Cerebellar nuclear complex (tissue), 1 donor: ENCODE data around the gene TRIM7.
"Not testable (repeated sequence)": the region's sequence is repeated elsewhere in the genome, so short reads cannot be mapped to it uniquely, and the experiment has no call there.

Experiments
- DNase-seq, 2 experiments: peaks; one replicate each; lab custom pipeline; 2025; lab: John Stamatoyannopoulos, UW

Gene TRIM7

DNA sequence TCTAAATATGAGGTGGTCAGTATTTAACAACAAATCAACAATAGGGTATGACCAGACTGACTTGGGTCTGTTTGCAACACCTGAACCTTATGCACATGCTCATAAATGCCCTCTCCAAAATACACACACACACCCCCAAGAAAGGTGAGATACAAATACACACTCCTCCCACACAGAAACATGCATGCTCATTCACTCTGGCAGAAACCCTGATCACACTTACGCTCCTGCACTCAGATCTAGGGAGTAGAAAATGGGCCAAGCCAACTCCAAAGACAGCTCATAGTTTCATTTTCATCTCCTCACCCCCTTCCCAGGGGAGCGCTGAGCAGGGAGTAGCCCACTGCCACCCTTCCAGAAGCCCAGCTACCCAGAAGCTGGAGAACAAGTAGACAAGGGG lies 11.3 kb downstream of the TRIM7 start:
- DNase-seq: no peak

DNA sequence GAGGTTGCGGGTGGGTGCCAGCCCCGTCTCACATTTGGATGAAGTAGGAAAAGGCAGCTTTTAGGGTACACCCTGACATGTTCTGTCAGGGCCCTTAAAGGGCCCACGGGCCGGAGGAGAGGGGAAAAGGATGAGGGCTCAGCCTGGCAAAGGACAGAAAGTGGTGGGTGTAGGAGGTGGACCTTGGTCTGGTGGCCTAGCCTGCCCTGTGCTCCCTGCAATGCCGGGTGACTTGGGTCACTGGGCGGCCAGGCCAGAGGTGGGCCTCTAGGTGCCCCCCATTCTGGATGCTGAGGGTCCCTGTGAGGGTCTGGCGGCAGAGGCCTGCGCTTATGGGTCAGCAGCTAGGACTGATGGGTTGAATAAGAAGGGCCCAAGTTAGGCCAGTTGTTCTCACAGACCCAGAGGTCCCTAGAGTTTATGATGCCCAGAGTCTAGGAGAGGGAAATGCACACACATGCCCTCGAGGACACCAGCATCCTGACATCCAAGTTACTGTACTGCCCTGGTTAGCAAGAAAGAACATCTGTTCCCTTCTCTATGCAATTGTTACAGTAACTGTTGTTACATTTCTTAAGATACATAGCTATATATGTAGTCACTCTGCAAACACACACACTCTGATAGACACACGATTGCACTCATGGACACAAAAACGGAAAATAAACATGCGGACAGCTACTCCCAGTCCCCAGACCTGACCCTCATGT lies 12.5 kb downstream of the TRIM7 start:
- no peak for DNase-seq

DNA sequence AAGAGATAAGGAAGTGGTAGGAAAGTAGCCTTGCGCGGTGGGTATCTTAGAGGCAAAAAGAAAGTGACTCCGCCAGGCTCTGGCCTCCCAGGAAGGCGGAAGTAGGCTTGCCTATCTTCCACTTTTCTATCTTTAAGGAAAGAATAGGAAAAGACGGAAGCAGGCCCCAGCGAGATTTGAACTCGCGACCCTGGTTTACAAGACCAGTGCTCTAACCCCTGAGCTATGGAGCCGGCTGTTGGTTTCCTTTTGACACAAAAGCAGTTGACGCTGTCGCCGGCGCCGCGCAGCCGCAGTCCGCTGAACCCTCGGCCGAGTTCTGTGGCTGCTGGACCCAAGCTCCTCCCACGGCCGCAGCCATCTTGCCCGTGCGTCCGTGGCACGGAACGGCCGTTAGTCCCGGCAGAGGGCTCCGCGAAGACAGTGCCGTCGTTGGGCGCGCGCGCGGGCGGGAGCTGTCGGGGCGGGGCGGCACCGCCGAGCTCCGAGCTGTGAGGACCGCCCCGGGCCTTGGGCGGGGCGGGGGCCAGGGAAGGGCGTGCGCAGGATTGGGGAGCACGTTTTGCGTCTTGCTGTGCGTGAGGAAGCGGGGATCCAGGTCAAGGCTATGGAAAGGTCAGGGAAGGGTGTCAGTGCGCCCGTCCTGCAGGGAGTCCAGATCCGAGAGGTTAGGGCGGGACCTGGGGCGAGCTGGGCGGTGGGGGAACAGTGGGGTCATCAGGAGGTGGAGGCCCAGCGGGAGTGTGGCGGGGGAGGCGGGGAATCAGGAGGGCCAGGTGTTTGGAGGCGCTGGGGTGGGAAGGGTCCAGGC lies 13.3 kb downstream of the TRIM7 start:
- no peak for DNase-seq

DNA sequence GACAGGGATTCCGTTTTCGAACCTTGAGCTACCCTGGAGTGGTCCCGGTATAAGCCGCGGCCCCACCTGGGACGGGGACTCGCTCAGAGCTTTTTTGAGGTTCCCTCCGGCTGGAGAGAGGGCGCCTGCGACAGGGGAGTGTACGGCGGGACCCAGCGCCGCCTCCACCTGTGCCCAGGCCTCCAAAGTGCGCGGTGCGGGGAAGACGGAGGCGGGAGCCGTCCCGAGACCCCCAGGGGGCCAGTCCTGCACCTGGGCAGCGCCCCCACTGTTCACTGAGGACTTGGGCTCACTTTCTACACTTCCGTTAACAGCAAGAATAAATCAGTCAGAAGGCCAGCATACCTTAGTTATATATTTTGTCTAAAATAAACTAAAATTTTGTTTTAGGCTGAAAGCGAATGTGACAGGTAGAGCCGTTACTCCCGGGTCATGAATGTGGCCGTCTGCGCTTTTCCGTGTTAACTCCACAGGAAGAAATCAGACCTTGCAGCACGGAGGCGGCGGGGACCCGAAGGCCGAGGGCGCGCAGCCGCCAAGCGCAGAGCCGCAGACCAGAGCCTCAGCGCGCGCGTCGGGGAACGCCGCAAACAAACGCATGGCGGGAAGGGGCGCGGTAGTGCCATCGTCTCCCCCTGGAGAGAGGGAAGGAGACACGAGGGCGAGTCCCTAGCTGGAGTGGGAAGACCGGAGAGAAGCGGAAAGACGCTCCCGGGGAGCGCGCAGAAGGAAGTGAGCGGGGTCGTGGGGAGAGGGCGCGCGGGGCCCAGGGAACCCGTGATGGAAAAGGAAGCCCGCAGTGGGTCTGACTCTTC lies 14.1 kb downstream of the TRIM7 start:
- no peak for DNase-seq

DNA sequence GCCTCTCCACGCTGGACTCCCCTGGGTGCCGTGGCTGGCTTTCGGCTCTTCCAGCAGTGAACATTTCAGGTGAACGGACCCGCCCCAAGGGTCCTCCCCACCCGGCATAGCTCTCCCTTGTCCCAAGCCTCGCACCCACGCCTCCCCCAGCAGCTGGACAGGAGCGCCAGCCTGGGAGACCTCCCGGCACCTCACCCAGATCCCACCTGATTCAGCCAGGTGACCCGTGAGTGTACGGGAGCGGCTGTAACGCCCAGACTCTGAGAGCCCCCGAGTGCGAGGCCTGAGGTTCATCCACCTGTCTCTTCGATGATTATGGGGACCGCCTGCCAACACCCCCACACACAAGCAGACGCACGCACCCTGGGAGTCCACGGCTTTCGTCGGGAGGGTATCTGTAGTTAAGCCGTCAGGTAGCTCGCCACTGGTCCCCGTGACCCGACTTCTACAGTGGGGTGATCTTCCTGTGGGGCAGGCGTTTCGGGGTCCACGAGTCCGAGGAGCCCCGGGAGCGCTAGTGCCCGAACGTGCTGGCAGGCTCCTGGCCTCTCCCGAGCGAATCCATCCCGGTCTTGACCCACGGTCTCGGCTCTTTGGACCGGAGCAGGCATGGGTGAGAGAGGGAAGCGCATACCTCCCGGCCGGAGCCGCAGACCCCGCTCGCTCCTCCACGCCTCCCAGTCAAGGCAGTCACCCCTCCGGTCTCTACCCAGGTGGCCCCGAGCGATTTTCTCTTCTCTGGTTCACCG lies 14.9 kb downstream of the TRIM7 start:
- DNase-seq: no peak

DNA sequence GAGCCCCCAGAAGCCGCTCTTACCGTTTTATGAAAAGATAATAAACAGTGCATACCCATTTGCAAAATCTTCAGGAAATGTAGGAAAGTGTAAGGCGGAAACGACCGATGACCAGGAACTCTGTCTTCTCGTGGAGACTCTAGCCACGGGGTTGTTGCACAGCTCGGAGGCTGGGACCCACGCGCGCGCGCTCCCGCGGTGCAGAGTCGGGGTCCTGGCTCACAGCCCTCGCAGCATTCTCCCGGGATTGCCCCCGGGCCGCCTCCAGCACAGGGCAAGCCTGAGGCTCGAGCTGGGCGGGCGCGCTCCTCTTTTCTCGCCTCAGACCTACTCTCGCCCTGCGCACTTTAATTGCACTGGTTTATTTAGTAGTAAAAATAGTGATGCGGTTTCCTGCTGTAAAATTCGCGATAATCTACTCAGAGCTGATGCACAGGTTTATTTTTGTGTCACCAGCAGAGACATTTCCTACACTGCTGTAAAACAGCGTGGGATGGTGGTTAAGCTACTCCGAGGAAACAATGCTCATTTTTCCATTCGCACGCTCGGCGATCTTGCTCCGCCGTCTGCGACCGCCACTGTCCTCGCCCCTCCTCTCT lies 15.5 kb downstream of the TRIM7 start:
- DNase-seq: no peak

DNA sequence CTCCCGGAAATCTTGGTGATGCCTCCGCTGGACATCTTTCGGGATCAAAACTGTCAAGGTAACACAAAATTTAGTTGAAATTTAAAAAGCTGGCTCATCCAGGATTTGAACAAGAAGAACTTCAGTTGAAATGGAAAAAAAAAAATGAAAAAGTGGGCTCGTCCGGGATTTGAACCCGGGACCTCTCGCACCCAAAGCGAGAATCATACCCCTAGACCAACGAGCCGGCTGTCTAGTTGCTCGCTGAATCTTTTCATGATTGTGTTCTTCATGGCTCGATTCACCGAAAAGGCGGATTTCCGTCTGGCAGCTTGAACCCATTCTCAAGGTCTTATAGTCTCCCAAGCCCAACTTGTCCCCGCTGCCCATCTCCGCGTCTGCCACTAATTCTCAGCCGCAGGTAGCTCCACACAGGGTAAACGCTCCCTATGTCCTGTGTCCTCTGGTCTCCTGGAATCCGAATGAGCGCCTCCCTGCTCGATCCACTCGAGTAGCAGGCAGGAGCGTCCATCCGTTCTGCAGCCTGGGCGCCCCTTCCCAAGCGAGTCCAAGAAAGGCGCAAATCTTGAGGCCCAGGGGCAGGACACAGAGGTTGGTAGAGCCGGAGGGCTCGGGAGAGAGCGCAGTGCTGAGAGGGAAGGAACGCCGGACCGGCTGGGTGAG lies 16.2 kb downstream of the TRIM7 start:
- no peak for DNase-seq

DNA sequence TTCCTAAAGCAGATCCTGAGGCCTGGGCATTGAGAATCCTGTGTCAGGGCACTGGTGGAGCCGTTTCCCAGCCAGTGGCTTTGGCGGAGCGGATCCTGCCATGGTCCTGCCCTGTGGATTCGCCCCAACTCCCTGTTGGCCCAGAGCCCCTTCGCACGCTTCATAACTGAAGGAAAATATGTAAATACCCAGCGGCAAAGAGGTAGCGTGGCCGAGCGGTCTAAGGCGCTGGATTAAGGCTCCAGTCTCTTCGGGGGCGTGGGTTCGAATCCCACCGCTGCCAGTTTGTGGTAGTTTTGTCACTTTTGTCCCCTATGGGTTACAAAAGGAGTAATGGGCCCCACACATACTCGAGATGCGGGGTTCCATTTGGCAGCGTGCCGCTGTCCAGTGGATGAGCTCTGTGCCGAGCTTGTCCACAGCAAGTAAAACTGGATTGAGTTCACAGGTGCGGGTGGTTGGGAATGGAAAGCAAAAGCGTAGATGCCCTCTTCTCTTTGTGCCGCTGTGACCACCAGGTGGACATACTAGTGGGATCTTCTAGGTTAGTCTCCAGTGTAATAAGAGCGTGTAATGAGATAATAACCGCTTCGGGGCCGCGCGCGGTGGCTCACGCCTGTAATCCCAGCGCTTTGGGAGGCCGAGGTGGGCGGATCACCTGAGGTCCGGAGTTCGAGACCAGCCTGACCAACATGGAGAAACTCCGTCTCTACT lies 17.3 kb downstream of the TRIM7 start:
- no peak for DNase-seq

DNA sequence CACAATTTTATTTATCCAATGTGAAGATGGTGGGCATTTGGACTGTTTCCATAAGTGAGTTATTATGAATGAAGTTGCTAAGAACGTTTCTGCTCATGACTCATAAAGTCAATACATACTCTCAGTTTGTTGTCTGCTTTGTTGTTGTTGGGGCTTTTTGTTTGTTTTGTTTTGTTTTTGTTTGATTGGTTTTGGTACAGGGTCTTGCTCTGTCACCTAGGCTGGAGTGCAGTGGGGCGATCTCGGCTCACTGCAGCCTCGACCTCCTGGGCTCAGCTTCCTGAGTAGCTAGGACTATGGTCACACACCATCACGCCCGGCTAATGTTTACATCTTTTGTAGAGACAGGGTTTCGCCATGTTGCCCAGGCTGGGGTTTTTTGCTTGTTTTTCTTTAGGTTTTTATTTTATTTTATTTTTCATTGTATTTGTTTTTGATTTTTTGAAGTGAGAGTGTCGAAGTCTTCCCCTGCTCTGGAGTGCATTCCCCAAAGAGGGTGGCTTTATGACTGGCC lies 18.0 kb downstream of the TRIM7 start:
- no peak for DNase-seq

DNA sequence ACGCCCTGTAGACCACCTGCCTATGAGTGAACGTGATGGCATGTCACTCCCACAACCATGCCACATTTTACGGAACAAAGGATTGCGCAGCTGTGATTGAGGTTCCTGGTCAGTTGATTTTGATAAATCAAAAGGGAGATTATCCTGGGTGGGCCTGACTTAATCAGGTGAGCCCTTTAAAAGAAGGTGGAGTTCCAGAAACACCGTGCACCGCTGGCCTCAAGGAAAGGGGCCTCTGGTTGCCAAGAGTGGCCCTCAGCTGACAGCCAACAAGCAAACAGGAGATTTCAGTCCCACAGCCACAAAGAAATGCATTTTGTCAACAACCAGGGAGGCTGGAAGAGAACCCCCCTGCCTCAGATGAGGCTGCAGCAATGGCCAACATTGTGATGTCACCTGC lies 19.0 kb downstream of the TRIM7 start:
- no peak for DNase-seq

DNA sequence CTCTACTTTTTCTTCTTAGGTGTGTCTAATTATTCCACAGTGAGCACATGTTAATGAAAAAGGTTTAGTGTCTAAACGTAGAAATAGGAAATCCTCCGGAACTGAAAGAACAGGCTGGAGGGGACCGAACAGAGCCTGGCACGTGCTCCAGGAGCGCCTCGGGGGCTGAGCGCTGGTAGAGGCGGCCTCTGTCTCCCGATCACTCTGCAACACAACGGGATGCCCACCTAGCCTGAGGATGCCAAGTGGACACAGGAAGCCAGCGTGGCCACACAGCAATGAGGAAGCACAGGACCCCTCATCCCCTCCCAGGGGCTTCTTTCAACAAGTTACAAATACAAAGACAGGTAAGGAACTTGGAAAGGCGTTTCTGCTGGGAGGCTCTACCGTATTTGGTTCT lies 19.4 kb downstream of the TRIM7 start:
- no peak for DNase-seq

DNA sequence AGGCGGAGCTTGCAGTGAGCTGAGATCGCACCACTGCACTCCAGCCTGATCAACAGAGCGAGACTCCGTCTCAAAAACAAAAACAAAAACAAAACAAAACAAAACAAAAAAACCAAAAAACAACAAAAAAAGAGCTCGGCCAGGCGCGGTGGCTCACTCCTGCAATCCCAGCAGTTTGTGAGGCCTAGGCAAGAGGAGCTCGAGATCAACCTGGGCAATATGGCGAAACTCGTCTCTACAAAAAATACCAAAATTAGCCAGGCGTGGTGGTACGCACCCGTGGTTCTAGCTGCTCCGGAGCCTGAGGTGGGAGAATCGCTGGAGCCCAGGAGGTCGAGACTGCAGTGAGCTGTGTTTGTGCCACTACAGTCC lies 20.2 kb downstream of the TRIM7 start:
- no peak for DNase-seq

DNA sequence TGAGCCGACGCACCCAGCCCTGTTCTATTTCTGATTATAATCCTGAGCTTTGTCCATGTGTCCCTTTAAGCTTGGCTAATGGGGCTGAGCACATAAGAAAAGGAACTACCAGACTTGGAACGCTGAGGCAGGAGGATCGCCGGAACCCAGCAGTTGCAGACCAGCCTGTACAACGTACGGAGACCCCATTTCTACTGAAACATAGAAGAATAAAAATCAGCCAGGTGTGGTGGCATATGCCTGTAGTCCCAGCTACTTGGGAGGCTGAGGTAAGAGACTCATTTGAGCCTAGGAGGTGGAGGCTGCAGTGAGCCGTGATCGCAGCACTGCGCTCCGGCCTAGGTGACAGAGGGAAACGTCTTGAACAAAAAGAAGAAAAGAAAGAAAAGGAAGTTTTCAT lies 22.3 kb downstream of the TRIM7 start:
- no peak for DNase-seq

DNA sequence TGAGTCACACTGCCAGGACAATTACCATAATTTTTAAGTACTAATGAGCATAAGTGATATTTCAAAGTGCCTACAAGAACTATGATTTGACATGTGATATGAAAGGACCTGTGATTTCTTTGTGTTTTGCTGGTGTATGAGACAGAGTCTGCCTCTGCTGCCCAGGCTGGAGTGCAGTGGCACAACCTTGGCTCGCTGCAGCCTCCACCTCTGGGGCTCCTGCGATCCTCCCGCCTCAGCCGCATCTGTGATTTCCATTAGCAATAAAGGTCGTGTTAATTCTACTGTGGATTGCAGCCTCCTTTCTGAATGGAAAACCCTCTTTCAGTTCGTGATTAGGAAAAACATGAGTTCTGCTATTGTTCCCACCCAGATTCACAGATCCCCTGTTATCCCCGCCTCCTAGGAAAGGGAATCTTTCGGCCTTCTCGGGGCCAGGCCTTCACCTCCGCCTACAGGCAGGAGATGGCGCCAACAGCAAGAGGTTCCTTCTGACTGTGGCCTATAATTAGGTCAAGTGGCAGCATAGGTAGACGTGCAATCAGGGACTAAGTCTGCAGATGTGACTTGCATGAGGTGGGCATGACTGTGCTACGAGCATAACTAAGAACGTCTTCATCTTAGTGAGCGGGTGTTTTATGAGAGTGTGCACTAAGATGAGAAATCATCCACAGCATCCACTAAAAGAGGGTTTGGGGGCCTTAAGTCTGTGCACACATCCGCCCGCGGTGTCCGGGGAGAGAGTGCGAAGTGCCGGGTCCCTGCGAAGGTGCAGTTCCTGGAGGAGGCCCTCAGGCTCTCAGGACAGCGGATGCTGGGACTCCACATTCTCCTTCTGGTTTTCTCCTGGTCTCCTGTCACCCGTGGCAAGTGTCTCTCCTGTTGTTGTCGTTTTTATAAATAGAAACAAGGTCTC lies 23.1 kb downstream of the TRIM7 start:
- DNase-seq: no peak

DNA sequence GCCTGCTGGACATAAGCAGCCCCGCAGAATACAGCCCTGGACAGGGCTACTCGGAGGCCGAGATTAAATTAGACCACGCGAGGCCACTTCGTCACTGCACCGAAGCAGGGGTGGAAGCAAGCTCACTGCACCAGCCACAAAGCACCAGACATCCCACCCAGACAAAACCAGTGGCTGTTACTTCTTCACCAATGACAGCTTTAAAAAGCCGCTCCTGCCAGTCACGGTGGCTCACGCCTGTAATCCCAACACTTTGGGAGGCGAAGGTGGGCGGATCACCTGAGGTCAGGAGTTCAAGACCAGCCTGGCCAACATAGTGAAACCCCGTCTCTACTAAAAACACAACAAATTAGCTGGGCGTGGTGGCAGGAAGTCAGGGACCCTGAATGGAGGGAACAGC lies 27.4 kb downstream of the TRIM7 start:
- not testable (repeated sequence) for DNase-seq

DNA sequence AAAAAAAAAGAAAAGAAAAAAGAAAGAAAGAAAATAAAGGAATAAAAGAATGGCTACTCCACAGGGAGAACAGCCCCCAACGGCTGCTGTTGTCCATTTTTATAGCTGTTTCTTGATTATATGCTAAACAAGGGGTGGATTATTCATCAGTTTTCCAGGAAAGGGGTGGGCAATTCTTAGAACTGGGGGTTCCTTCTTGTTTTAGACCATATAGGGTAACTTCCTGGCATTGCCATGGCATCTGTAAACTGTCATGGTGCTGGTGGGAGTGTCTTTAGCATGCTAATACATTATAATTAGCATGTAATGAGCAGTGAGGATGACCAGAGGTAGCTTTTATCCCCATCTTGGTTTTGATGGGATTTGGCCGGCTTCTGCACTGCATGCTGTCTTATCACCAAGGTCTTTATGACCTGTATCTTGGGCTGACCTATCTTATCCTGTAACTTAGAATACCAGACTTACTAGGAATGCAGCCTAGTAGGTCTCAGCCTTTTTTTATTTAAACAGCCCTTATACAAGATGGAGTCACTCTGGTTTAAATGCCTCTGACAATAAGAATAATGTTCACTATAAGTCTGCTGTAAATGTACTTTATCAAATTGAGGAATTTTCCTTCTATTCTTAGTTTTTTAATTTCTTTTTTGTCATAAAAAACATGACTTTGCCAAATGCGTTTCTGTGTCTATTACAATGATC lies 28.6 kb downstream of the TRIM7 start:
- no peak for DNase-seq

DNA sequence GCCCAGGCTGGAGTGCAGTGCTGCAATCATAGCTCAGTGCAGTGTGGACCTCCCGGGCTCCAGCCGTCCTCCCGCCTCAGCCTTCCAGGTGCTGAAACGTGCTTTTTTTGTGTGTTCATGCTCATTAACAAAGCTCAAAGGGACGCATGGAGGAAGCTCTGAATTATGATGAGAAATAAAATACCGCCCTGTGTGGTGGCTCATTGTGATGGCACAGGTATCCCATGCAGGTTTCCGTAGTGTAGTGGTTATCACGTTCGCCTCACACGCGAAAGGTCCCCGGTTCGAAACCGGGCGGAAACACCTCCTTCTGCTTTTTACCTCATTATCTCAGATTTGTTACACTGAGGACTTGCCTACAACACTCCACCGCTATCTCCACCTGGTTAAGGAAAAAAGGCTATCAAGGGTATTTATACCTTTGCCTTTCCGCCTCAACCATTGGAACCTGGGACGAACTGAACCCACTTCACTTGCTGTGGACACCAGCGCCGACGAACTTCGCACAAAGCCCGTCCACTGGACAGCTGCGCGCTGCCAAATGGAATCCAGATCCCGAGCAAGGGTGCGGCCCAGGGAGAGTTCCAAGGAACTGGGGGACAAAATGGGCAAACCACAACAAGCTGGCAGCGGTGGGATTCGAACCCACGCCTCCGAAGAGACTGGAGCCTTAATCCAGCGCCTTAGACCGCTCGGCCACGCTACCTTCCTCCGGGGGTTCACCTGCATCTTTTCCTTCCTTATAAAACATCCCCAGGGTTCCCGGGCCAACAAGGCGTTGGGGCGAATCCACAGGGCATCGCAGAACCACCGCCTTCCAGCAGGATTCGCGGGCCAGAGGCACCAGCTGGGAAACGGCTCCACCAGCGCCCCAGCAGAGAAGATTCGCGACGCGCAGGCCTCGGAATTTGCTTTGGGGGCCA lies 31.3 kb downstream of the TRIM7 start:
- no peak for DNase-seq
